Measurements from ENCODE around the gene RAMP1.
A peak's percentile ranks its signal among the peaks of the same experiment; 100 is the strongest.

Gene RAMP1

DNA sequence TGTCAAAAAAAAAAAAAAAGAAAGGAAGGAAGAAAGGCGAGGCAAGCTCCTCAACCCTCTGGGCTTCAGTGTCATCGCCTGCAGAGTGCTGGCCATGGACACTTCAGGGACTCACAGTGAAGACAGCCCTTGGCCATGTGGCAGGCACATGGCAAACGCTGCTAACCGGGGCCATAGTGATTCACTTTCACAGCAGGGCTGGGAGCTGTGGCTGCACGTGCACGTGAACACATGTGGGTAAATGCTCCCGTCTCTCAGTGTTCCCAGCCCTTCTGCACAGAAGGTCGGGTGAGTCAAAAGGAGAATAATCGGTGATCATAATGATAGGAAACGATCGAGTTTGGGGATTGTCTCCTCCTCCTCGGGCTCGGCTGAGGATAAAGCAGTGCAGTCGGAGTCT is 61.2 kb downstream of the RAMP1 start:
- H3K4me3 ChIP-seq, result no peak overlapping the region
- DNase-seq (ENCODE audit: low spot score), result no peak
- TF ChIP-seq CTCF (IDR thresholded peaks at IDR 0.05), result no peak
- peak overlapping the region in 1 of 2 donors; percentile 3 for H3K27ac ChIP-seq

DNA sequence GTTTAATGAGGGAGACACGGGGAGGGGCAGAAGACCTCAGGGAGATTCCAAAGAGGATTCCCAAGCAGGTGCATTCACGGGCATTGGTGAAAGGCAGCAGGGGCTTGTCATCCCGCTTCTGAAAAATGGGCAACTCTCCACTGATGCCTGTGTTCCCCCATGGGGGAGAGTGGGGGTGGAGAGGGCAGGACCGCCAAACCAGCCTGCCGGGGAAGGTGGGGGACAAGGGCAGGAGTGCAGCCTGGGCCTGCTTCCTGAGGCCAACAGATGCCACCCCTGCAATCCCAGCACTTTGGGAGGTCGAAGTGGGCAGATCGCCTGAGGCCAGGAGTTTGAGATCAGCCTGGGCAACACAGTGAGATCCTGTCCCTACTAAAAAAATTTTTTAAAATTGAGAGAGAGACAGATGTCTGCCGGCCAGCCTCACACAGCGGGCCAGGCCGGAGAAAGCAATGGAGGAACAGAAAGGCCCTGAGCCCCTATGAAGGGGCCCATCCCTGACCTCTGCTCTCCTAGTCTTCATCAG is 62.6 kb downstream of the RAMP1 start:
- Histone ChIP-seq H3K4me3 (no peak overlapping the region), H3K27ac (peak overlapping the region; percentile 84 to 89)
- no peak for TF ChIP-seq CTCF (IDR thresholded peaks at IDR 0.05)
- no peak for DNase-seq (ENCODE audit: low spot score)

DNA sequence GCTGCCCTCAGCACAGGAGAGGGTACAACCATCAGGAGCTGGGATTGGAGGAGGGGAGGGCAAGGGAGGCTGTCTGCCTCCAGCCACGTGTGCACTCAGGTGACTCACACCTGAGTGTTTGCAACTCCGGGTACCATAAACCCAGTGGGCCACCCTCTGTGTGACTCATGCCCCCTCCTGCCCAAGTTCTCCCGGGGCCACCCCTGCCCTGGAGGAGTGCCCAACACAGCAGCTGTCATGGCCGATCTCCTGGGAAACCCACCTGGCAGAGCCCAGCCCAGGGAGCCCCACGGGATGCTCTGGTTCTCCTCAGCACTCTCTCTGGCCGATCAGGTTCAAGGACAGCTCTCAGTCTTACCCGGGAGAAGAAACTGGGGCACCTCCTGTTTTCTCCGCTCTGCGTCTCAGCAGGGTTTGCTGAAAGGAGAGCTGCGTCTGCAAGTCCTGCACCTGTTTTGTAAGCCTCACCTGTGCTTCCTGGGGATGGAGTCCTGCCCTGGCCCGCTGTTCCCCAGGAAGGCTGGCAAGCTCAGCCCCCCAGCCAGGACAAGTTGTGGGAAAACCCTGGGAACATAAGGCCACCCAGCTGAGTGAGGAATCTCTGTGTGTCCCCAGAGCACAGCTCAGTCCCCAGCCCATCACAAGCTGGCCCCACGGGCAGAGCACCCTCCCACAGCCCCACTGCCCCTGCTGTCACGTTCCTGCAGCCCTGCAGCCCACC is 63.4 kb downstream of the RAMP1 start:
- H3K27ac ChIP-seq, result peak overlapping the region; percentile 84 to 89
- peak overlapping the region; percentile 57 for H3K4me3 ChIP-seq
- no peak for TF ChIP-seq CTCF (IDR thresholded peaks at IDR 0.05)
- DNase-seq (ENCODE audit: low spot score), result no peak

GRCh38 chr2:237923481-237924163 is 64.2 kb downstream of the RAMP1 start:
- peak; percentile 83 for DNase-seq (ENCODE audit: low spot score)
- peak; percentile 99 for TF ChIP-seq CTCF (IDR thresholded peaks at IDR 0.05)
- H3K27ac ChIP-seq, result peak overlapping the region; percentile 84 to 89
- peak overlapping the region; percentile 57 for H3K4me3 ChIP-seq

GRCh38 chr2:237924164-237924534 is 64.7 kb downstream of the RAMP1 start:
- H3K4me3 ChIP-seq, result no peak overlapping the region

GRCh38 chr2:237927135-237927534 is 67.7 kb downstream of the RAMP1 start:
- no peak for TF ChIP-seq CTCF (IDR thresholded peaks at IDR 0.05)

More at GRCh38 chr2:237924164-237924534, 64.7 kb downstream of the RAMP1 start:
- TF ChIP-seq CTCF (IDR thresholded peaks at IDR 0.05), result no peak
- no peak for DNase-seq (ENCODE audit: low spot score)
- peak overlapping the region; percentile 19 to 89 for H3K27ac ChIP-seq

More at GRCh38 chr2:237927135-237927534, 67.7 kb downstream of the RAMP1 start:
- H3K4me3 ChIP-seq, result no peak overlapping the region
- DNase-seq (ENCODE audit: low spot score), result no peak
- H3K27ac ChIP-seq, result no peak overlapping the region

All from coronary artery (tissue), 2 donors.